ENCODE data around the gene C1orf122. TPM values are rescaled to one million over a fixed set of nuclear protein-coding genes. Genes with fewer than 3 reads are reported as not detected.

Gene C1orf122
- total RNA-seq, 1 experiment from 2014 or later: 45.9 TPM

DNA sequence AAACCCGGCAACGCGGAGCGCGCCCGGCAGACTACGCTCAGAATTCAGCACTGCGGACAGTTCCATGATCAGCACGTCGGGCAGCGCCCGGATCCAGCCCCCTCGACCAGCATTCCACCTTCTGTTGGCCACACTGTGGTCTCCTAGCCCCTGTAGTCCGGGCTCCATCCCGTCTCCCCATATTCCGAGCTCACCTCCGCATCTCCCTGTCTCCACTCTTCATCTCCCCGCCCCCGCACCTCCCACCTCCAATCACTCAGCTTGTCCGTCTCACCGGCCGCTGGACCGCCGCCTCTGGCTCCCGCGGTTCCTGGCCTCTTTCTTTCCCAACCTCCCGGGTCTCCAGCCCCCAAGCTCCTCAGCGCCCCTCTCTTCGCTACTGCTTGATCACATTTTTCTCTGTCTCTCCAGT, 43.2 kb upstream of the C1orf122 start (continued):
- TF ChIP-seq, protein P1, sequence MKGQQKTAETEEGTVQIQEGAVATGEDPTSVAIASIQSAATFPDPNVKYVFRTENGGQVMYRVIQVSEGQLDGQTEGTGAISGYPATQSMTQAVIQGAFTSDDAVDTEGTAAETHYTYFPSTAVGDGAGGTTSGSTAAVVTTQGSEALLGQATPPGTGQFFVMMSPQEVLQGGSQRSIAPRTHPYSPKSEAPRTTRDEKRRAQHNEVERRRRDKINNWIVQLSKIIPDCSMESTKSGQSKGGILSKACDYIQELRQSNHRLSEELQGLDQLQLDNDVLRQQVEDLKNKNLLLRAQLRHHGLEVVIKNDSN (CRISPR knock-in tag; IDR thresholded peaks at IDR 0.05): peak; percentile 93
- TF ChIP-seq ZNF416 (CRISPR knock-in tag; IDR thresholded peaks at IDR 0.05) (peak; percentile 87; the same call in 1 of the 2 replicates), NR3C1 (CRISPR knock-in tag; conservative IDR thresholded peaks at IDR 0.05; ENCODE audit: low read depth) (peak; percentile 99), PRRX2 (CRISPR knock-in tag; IDR thresholded peaks at IDR 0.05) (peak; percentile 89; the same call in 1 of the 2 replicates), IRF1 (CRISPR knock-in tag; IDR thresholded peaks at IDR 0.05) (peak; percentile 99), ESRRA (CRISPR knock-in tag; IDR thresholded peaks at IDR 0.05; ENCODE audit: borderline replicate concordance) (peak; percentile 99), CREM (CRISPR knock-in tag; IDR thresholded peaks at IDR 0.05) (peak; percentile 93), NFATC4 (CRISPR knock-in tag; IDR thresholded peaks at IDR 0.05) (no peak), KAT7 (CRISPR knock-in tag; IDR thresholded peaks at IDR 0.05; ENCODE audit: borderline replicate concordance) (peak; percentile 100), HMGA2 (CRISPR knock-in tag; IDR thresholded peaks at IDR 0.05) (no peak), RELA (CRISPR knock-in tag; IDR thresholded peaks at IDR 0.05; ENCODE audit: borderline replicate concordance) (peak; percentile 98), ZNF671 (CRISPR knock-in tag; IDR thresholded peaks at IDR 0.05) (no peak), CBFB (CRISPR knock-in tag; IDR thresholded peaks at IDR 0.05; ENCODE audit: low read depth) (peak; percentile 97), STAT6 (CRISPR knock-in tag; conservative IDR thresholded peaks at IDR 0.05; ENCODE audit: low read depth) (peak; percentile 83; the same call in 1 of the 2 replicates), ZNF532 (CRISPR knock-in tag; IDR thresholded peaks at IDR 0.05; ENCODE audit: borderline replicate concordance) (peak; percentile 74; the same call in 1 of the 2 replicates), ZNF263 (CRISPR knock-in tag; IDR thresholded peaks at IDR 0.05; ENCODE audit: low read depth) (peak; percentile 75; the same call in 1 of the 2 replicates), FOXJ3 (CRISPR knock-in tag; IDR thresholded peaks at IDR 0.05; ENCODE audit: borderline replicate concordance) (peak; percentile 88), SOX15 (CRISPR knock-in tag; IDR thresholded peaks at IDR 0.05) (no peak)
- TF ChIP-seq, protein P2, sequence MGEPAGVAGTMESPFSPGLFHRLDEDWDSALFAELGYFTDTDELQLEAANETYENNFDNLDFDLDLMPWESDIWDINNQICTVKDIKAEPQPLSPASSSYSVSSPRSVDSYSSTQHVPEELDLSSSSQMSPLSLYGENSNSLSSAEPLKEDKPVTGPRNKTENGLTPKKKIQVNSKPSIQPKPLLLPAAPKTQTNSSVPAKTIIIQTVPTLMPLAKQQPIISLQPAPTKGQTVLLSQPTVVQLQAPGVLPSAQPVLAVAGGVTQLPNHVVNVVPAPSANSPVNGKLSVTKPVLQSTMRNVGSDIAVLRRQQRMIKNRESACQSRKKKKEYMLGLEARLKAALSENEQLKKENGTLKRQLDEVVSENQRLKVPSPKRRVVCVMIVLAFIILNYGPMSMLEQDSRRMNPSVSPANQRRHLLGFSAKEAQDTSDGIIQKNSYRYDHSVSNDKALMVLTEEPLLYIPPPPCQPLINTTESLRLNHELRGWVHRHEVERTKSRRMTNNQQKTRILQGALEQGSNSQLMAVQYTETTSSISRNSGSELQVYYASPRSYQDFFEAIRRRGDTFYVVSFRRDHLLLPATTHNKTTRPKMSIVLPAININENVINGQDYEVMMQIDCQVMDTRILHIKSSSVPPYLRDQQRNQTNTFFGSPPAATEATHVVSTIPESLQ (CRISPR knock-in tag; IDR thresholded peaks at IDR 0.05): peak; percentile 94
- TF ChIP-seq, protein P3, sequence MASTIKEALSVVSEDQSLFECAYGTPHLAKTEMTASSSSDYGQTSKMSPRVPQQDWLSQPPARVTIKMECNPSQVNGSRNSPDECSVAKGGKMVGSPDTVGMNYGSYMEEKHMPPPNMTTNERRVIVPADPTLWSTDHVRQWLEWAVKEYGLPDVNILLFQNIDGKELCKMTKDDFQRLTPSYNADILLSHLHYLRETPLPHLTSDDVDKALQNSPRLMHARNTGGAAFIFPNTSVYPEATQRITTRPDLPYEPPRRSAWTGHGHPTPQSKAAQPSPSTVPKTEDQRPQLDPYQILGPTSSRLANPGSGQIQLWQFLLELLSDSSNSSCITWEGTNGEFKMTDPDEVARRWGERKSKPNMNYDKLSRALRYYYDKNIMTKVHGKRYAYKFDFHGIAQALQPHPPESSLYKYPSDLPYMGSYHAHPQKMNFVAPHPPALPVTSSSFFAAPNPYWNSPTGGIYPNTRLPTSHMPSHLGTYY (CRISPR knock-in tag; IDR thresholded peaks at IDR 0.05): no peak

Measured in WTC11 (cell line).